GM12878 (cell line): ENCODE data around the gene CBLB.

Experiments
- CREM ChIP-seq: IDR thresholded peaks from 2 replicates; pipeline ENCODE4 v1.6.1; 2014; ENCODE audit warnings: antibody characterized with exemption, low read depth
- CTCF ChIP-seq, 3 experiments: IDR thresholded peaks in 2 of 3; conservative IDR thresholded peaks in 1 of 3; 2 replicates each; pipeline ENCODE4 v1.5.1; 2011; ENCODE audit warnings: low read depth in 3 of 3, low read length in 3 of 3, mild to moderate bottlenecking in 3 of 3, control low read depth in 2 of 3, moderate library complexity in 2 of 3, inconsistent platforms in 1 of 3, mixed read lengths in 1 of 3; ENCODE audit not compliant: control insufficient read depth in 2 of 3, insufficient read depth in 1 of 3; ENCODE audit errors: extremely low read depth in 1 of 3
- EP300 ChIP-seq, 2 experiments: fragments of 150-350 bp in 1 of 2; IDR thresholded peaks; 2 replicates each; pipeline ENCODE4 v1.6.1; 2011 to 2012; ENCODE audit warnings: low read depth in 2 of 2, low read length in 2 of 2, borderline replicate concordance in 1 of 2, improper control_type of control experiment in 1 of 2, inconsistent platforms in 1 of 2; ENCODE audit not compliant: control insufficient read depth in 1 of 2
- GABPA ChIP-seq: IDR thresholded peaks from 2 replicates; pipeline ENCODE4 v1.6.1; 2014; ENCODE audit warnings: antibody characterized with exemption, low read depth, mild to moderate bottlenecking, inconsistent platforms
- PBX3 ChIP-seq: IDR thresholded peaks from 2 replicates; pipeline ENCODE4 v1.6.1; 2011; ENCODE audit warnings: mild to moderate bottlenecking, low read depth, low read length, moderate library complexity; ENCODE audit not compliant: insufficient replicate concordance
- POLR2A ChIP-seq: IDR thresholded peaks from 2 replicates; pipeline ENCODE4 v1.6.1; 2011; ENCODE audit warnings: low read depth, mild to moderate bottlenecking, low read length
- RBBP5 ChIP-seq: fragments of 200-600 bp; sonication (generic); conservative IDR thresholded peaks from 2 replicates; pipeline ENCODE4 v1.6.1; 2016
- SRF ChIP-seq, 2 experiments: IDR thresholded peaks; 2 replicates each; pipeline ENCODE4 v1.6.1; 2011; ENCODE audit warnings: low read depth in 2 of 2, low read length in 2 of 2, mild to moderate bottlenecking in 1 of 2, moderate library complexity in 1 of 2
- TARDBP ChIP-seq: IDR thresholded peaks from 2 replicates; pipeline ENCODE4 v1.6.1; 2016; ENCODE audit warnings: borderline replicate concordance
- ZNF687 ChIP-seq: fragments of 450-650 bp; IDR thresholded peaks from 2 replicates; pipeline ENCODE4 v1.6.1; 2017; ENCODE audit warnings: mild to moderate bottlenecking, moderate library complexity
- ZZZ3 ChIP-seq: IDR thresholded peaks from 2 replicates; pipeline ENCODE4 v1.6.1; 2011; ENCODE audit warnings: low read depth; ENCODE audit not compliant: control insufficient read depth, insufficient read length

DNA sequence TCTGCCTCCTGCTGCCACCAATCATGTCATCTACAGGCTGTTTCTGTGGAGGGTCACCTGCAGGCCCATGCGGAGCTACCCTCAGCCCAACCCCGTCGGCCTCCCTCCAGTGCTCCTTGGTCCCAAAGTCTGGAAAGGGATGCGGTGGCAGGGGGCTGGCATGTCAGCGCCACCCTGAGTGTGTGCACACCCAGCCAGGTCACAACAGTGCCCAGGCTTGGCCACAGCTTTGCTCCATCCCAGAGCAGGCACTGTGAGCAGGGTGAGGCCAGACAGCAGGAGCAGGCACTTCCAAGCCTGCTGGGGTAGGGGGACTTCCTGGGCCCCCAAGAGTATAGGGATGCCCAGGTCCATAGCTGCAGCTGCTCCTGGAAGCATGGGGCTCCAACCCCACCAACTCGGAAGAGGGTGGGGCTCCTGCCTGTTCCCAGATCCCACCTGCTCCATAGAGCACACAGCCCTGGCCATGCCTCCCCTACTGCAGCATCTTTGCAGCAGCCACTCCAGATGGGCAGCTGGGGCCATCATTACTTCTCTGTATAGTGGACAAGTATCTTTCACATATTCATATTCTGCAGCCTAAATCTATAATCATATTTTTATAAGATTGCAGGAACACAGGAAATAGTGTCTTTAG lies 109.3 kb downstream of the CBLB start:
- TF ChIP-seq GABPA, result no peak
- no peak for TF ChIP-seq CTCF (IDR thresholded peaks at IDR 0.05 in 2 of 3, conservative IDR thresholded peaks at IDR 0.05 in 1 of 3; ENCODE audit: control insufficient read depth in 2 of 3, extremely low read depth in 1 of 3, insufficient read depth in 1 of 3, low read depth in 3 of 3, low read length in 3 of 3)
- TF ChIP-seq TARDBP, result no peak
- no peak for TF ChIP-seq SRF (IDR thresholded peaks at IDR 0.05; ENCODE audit: low read depth in 2 of 2, low read length in 2 of 2)
- TF ChIP-seq ZNF687, result no peak
- TF ChIP-seq PBX3, result no peak
- no peak for TF ChIP-seq POLR2A
- no peak for TF ChIP-seq CREM
- no peak for TF ChIP-seq RBBP5
- TF ChIP-seq ZZZ3, result no peak
- no peak for TF ChIP-seq EP300 (IDR thresholded peaks at IDR 0.05; ENCODE audit: borderline replicate concordance in 1 of 2, control insufficient read depth in 1 of 2, low read depth in 2 of 2, low read length in 2 of 2)
